GM19240 (cell line): Measurements from ENCODE around the gene POLD2.

Experiments
- DNase-seq: peaks from one replicate; pipeline ENCODE4 v3.0.0; 2011; ENCODE audit warnings: low spot score; ENCODE audit not compliant: insufficient read length

POLD2 gene

DNA sequence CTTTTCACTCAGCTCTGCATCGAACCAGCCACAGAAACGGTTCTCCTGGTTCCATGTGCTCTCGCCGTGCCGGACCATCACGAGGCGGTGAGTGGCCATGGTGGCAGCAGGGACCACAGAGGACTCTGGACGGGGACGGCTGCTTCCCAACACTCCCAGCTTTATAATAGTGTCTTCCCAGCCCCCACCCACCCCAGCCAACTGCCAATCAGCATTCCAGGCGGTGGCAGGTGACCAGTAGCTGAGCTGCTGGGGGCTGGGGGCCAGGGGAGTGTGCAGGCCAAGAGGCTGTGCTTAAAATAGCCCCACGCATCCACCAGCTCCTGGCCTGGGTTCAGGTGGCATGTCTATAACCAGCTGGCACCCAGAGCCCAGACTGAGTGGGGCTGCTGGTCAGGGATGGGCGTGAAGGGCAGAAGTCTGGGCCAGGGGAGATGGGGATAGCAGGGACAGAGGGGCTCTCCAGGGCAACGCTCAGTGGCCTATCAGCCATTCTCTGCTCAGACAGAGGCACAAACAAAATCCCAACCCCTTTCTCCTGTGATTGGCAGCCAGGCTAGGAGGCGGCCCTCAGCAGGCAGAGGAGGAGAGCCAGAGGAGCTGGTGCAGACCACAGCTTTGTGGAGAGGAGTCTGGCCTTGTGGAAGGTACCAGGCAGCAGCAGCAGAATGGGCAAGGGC is 57.8 kb downstream of the POLD2 start, which contains the start of gene PGAM2:
PGAM2 (minus strand) TSS at position 137 of the 680 bp plus-strand sequence; CDS start at position 99, 38 bp downstream.
- DNase-seq, result no peak

DNA sequence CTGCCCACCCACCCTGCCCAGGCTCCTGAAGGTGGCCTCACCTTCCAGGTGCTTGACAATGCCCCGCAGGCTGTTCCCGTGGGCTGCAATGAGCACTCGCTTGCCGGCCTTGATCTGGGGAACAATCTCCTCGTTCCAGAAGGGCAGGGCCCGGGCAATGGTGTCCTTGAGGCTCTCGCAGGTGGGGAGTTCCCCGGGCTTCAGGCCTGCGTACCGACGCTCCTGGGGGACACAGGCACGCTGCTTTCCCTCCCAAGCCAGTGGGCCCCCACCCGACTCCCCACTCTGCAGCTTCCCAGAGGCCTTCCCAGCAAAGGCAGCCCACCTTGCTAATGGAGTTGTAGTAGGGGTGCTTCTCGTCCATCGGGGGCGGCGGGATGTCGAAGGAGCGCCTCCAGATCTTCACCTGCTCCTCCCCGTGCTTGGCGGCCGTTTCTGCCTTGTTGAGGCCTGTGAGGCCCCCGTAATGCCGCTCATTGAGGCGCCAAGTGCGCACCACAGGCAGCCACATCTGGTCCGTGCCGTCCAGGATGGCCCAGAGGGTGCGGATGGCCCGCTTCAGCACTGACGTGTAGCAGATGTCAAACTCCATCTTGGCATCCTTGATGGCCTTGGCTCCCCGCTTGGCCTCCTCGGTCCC is 58.4 kb downstream of the POLD2 start:
- DNase-seq, result no peak
